GM12891 (cell line): ENCODE data around the gene RRAGC.

Experiments used
- POLR2A ChIP-seq: IDR thresholded peaks from 2 replicates; pipeline ENCODE4 v1.6.1; 2011; ENCODE audit warnings: low read depth, low read length, control low read depth
- POLR2AphosphoS5 ChIP-seq: IDR thresholded peaks from 2 replicates; pipeline ENCODE4 v1.6.1; 2011; ENCODE audit warnings: low read depth, low read length, control low read depth
- POU2F2 ChIP-seq: IDR thresholded peaks from 2 replicates; pipeline ENCODE4 v1.6.1; 2011; ENCODE audit warnings: low read depth, mild to moderate bottlenecking, control low read depth, low read length, moderate library complexity
- SPI1 ChIP-seq: IDR thresholded peaks from 2 replicates; pipeline ENCODE4 v1.6.1; 2011; ENCODE audit warnings: low read depth, low read length, control low read depth
- TAF1 ChIP-seq: IDR thresholded peaks from 2 replicates; pipeline ENCODE4 v1.6.1; 2011; ENCODE audit warnings: low read depth, low read length, control low read depth

- no peak for TF ChIP-seq TAF1
- TF ChIP-seq POLR2A: no peak
- TF ChIP-seq POLR2AphosphoS5: no peak
- no peak for TF ChIP-seq SPI1
- no peak for TF ChIP-seq POU2F2
Observed at GRCh38 chr1:38829368-38829767, 30.2 kb downstream of the RRAGC start.
